ENCODE measurements around the gene STRAP. TPM values are rescaled to one million over a fixed set of nuclear protein-coding genes. Genes with fewer than 3 reads are reported as not detected.

The STRAP gene
- total RNA-seq, 2 donors from 2014 or later, result 188 to 362 TPM

GRCh38 chr12:15853877-15854276 lies 28.3 kb upstream of the STRAP start:
- H3K9ac ChIP-seq (ENCODE audit: extremely low read depth, low read length, poor library complexity, severe bottlenecking), result no peak overlapping the region
- H3K9me3 Mint-ChIP-seq, result no peaks in the 10 kb centered on the region
- 91 to 94% methylated on average over 4 of the region's 4 CpGs for WGBS, 2 experiments (ENCODE audit: insufficient coverage in 1 of 2, insufficient read length in 1 of 2)

GRCh38 chr12:15854916-15855315 lies 27.3 kb upstream of the STRAP start:
- 95% methylated on average over 1 of the region's 1 CpG; no CpG with 5 or more reads in 1 of the 2 experiments for WGBS, 2 experiments (ENCODE audit: insufficient coverage in 1 of 2, insufficient read length in 1 of 2)
- no peaks in the 10 kb centered on the region for H3K9me3 ChIP-seq (ENCODE audit: control insufficient read depth, low read length)

More at GRCh38 chr12:15853877-15854276, 28.3 kb upstream of the STRAP start:
- Histone ChIP-seq H3K4me3 (ENCODE audit: low read length) (no peak overlapping the region), H3K4me1 (ENCODE audit: control insufficient read depth, insufficient read depth, low read length) (peaks cover 3% of the 10 kb centered on the region), H3K27ac (ENCODE audit: low read depth, low read length) (no peak overlapping the region), H3K9me3 (ENCODE audit: control insufficient read depth, low read length) (no peaks in the 10 kb centered on the region), H3K27me3 (ENCODE audit: control insufficient read depth, insufficient read depth, low read length, poor library complexity, severe bottlenecking) (no peaks in the 10 kb centered on the region), H3K36me3 (ENCODE audit: control insufficient read depth, insufficient read depth, low read length) (no peaks in the 10 kb centered on the region)
- TF ChIP-seq CTCF (conservative IDR thresholded peaks at IDR 0.05), result no peak
- H3K27me3 Mint-ChIP-seq (ENCODE audit: insufficient read depth), result peaks cover 3% of the 10 kb centered on the region
- no peak for DNase-seq
- H3K4me3 Mint-ChIP-seq, result no peak overlapping the region
- no peaks in the 10 kb centered on the region for H3K36me3 Mint-ChIP-seq (ENCODE audit: low read depth)
- peaks cover 32% of the 10 kb centered on the region for H3K4me1 Mint-ChIP-seq
- H3K27ac Mint-ChIP-seq, result no peak overlapping the region

GRCh38 chr12:15855646-15856045 lies 26.5 kb upstream of the STRAP start:
- Mint-ChIP-seq H3K36me3 (ENCODE audit: low read depth) (no peaks in the 10 kb centered on the region), H3K9me3 (no peaks in the 10 kb centered on the region), H3K27me3 (ENCODE audit: insufficient read depth) (peaks cover 3% of the 10 kb centered on the region), H3K4me3 (no peak overlapping the region), H3K4me1 (peaks cover 32% of the 10 kb centered on the region), H3K27ac (no peak overlapping the region)
- no peaks in the 10 kb centered on the region for H3K9me3 ChIP-seq (ENCODE audit: control insufficient read depth, low read length)
- H3K27ac ChIP-seq (ENCODE audit: low read depth, low read length), result no peak overlapping the region
- no peak for DNase-seq
- H3K4me3 ChIP-seq (ENCODE audit: low read length), result no peak overlapping the region
- H3K27me3 ChIP-seq (ENCODE audit: control insufficient read depth, insufficient read depth, low read length, poor library complexity, severe bottlenecking), result no peaks in the 10 kb centered on the region
- peaks cover 3% of the 10 kb centered on the region for H3K4me1 ChIP-seq (ENCODE audit: control insufficient read depth, insufficient read depth, low read length)
- H3K36me3 ChIP-seq (ENCODE audit: control insufficient read depth, insufficient read depth, low read length), result no peaks in the 10 kb centered on the region
- TF ChIP-seq CTCF (conservative IDR thresholded peaks at IDR 0.05), result no peak
- 83 to 87% methylated on average over 1 of the region's 1 CpG for WGBS, 2 experiments (ENCODE audit: insufficient coverage in 1 of 2, insufficient read length in 1 of 2)
- H3K9ac ChIP-seq (ENCODE audit: extremely low read depth, low read length, poor library complexity, severe bottlenecking), result no peak overlapping the region

More at GRCh38 chr12:15854916-15855315, 27.3 kb upstream of the STRAP start:
- no peak overlapping the region for H3K27ac ChIP-seq (ENCODE audit: low read depth, low read length)
- H3K4me3 ChIP-seq (ENCODE audit: low read length), result no peak overlapping the region
- Mint-ChIP-seq H3K36me3 (ENCODE audit: low read depth) (no peaks in the 10 kb centered on the region), H3K27me3 (ENCODE audit: insufficient read depth) (peaks cover 3% of the 10 kb centered on the region), H3K27ac (no peak overlapping the region), H3K4me3 (no peak overlapping the region), H3K4me1 (peaks cover 32% of the 10 kb centered on the region), H3K9me3 (no peaks in the 10 kb centered on the region)
- H3K4me1 ChIP-seq (ENCODE audit: control insufficient read depth, insufficient read depth, low read length), result peaks cover 3% of the 10 kb centered on the region
- DNase-seq, result no peak
- TF ChIP-seq CTCF (conservative IDR thresholded peaks at IDR 0.05), result no peak
- no peak overlapping the region for H3K9ac ChIP-seq (ENCODE audit: extremely low read depth, low read length, poor library complexity, severe bottlenecking)
- no peaks in the 10 kb centered on the region for H3K36me3 ChIP-seq (ENCODE audit: control insufficient read depth, insufficient read depth, low read length)
- no peaks in the 10 kb centered on the region for H3K27me3 ChIP-seq (ENCODE audit: control insufficient read depth, insufficient read depth, low read length, poor library complexity, severe bottlenecking)
